HL-60/S4 treated with retinoic acid at 250 ng/mL for 4 days and 3 days (cell line): Measurements from ENCODE around the gene ENTPD1.
"Not testable (repeated sequence)": the region's sequence is repeated elsewhere in the genome, so short reads cannot be mapped to it uniquely, and the experiment has no call there.

Experiments used
- in situ Hi-C: fragments of 300-500 bp; cut with MboI; formaldehyde crosslinking; loops from 2 replicates; pipeline ENCODE4 v1.7.0; 2022; ENCODE audit warnings: low sequenced_read_pairs

The ENTPD1 gene

GRCh38 chr10:95907456-95908253, 151.7 kb downstream of the ENTPD1 start, which contains the start of gene CC2D2B:
Gene CC2D2B, plus strand, starts transcription at chr10:95907975. Its CDS starts 3,349 bp downstream, at chr10:95911324.
- in situ Hi-C loops: no loop called here

GRCh38 chr10:95908450-95908849, 152.5 kb downstream of the ENTPD1 start:
- in situ Hi-C loops: no loop called here

- in situ Hi-C loops: no loop called here
Observed at GRCh38 chr10:95909561-95909960, 153.6 kb downstream of the ENTPD1 start.

GRCh38 chr10:95916039-95916438, 160.1 kb downstream of the ENTPD1 start:
- in situ Hi-C loops: not testable (repeated sequence)
